Gastroesophageal sphincter (tissue), 4 donors: ENCODE results near the gene PRKAA2. TPM values are rescaled to one million over a fixed set of nuclear protein-coding genes. Genes with fewer than 3 reads are reported as not detected.

Source experiments
- ATAC-seq: fragments of 150-250 bp; one replicate; pipeline ENCODE4 v1.9.1; 2016; ENCODE audit warnings: mild to moderate bottlenecking, moderate library complexity
- H3K27ac ChIP-seq, 4 donors: fragments of 200-600 bp; sonication (generic) in 3 of 4; 1 replicate in 3 of 4; 2 replicates in 1 of 4; pipeline ENCODE4 v1.5.1; 2016 to 2019
- H3K27me3 ChIP-seq: fragments of 200-600 bp; sonication (generic); one replicate; pipeline ENCODE4 v1.5.1; 2019
- H3K36me3 ChIP-seq, 2 donors: fragments of 200-600 bp; sonication (generic); one replicate each; pipeline ENCODE4 v1.5.1; 2019; ENCODE audit warnings: control low read depth in 1 of 2
- H3K4me1 ChIP-seq, 3 donors: fragments of 200-600 bp; sonication (generic); 1 replicate in 2 of 3; 2 replicates in 1 of 3; pipeline ENCODE4 v1.5.1; 2016 to 2019; ENCODE audit warnings: control low read depth in 2 of 3
- H3K4me3 ChIP-seq, 2 donors: fragments of 200-600 bp; sonication (generic); one replicate each; pipeline ENCODE4 v1.5.1; 2019; ENCODE audit warnings: mild to moderate bottlenecking in 1 of 2, moderate library complexity in 1 of 2
- H3K9me3 ChIP-seq, 3 donors: fragments of 200-600 bp; sonication (generic); one replicate each; pipeline ENCODE4 v1.5.1; 2017 to 2019; ENCODE audit warnings: control low read depth in 2 of 3
- EP300 ChIP-seq: sonication (generic); formaldehyde crosslinking; IDR thresholded peaks from one replicate; pipeline ENCODE4 v1.6.1; 2017; ENCODE audit warnings: antibody characterized with exemption, mild to moderate bottlenecking
- POLR2A ChIP-seq, 2 donors: fragments of 450-650 bp; IDR thresholded peaks; one replicate each; pipeline ENCODE4 v1.6.1; 2017; ENCODE audit warnings: antibody characterized with exemption in 2 of 2, mild to moderate bottlenecking in 2 of 2, moderate library complexity in 1 of 2
- POLR2AphosphoS5 ChIP-seq: sonication (generic); formaldehyde crosslinking; IDR thresholded peaks from one replicate; pipeline ENCODE4 v1.6.1; 2017; ENCODE audit warnings: antibody characterized with exemption
- WGBS, 2 donors: methylation state at CpG; one replicate each; pipeline ENCODE4 v1.1.5; 2018; ENCODE audit warnings: low coverage in 1 of 2; 5-methylcytosine and 5-hydroxymethylcytosine counted together
- total RNA-seq, 4 donors: library from RNA; depleted of rRNA; stranded (reverse); fragments of >200 nt; gene quantifications; one replicate each; pipeline ENCODE4 v1.1.0, GENCODE V29; 2016
- TF ChIP-seq, protein P1 (sequence below), 4 experiments: fragments of 200-600 bp in 2 of 4; fragments of 450-650 bp in 2 of 4; sonication (generic) in 1 of 4; IDR thresholded peaks; one replicate each; pipeline ENCODE4 v1.5.1; 2017 to 2019; ENCODE audit warnings: antibody characterized with exemption in 4 of 4, mild to moderate bottlenecking in 2 of 4, moderate library complexity in 2 of 4

Gene PRKAA2
- total RNA-seq, 4 donors from 2014 or later = 29.3 to 63.3 (median 60.6) TPM

DNA sequence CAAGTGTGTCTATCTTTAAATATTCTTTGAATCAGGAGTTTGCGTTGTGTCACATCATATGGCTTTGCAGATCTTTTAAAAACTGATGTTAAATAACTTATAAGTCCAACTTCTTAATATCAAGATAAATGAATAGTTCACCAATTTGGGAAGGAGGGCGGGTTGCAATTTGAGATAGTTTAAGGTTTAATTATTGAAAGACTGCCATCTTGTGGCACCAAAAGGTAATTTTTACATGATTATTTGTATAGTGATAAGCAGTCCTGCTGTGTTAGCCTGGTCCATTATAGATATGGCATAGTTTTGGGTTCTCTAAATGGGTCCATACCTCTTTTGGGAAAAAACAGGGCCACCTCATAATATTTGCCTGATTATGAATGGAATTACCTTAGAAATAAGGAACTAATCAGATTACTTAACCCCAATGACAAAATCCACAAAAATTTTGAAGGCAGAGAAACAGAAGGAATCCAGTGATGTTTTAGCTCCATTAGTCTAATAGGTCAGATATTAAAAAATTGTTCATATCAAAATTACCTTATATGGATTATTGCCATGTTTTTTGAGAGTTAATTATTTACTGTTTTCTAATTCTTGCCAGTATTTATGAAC lies 64.3 kb downstream of the PRKAA2 start:
- Histone ChIP-seq H3K27me3 (no peaks in the 10 kb centered on the region), H3K27ac (no peak overlapping the region), H3K4me1 (peaks cover 0 to 22% (median 0%) of the 10 kb centered on the region in 3 donors), H3K36me3 (peaks cover 0 to 36% of the 10 kb centered on the region in 2 donors), H3K4me3 (no peak overlapping the region), H3K9me3 (peaks cover 0 to under 1% (median 0%) of the 10 kb centered on the region in 3 donors)
- TF ChIP-seq, protein P1, sequence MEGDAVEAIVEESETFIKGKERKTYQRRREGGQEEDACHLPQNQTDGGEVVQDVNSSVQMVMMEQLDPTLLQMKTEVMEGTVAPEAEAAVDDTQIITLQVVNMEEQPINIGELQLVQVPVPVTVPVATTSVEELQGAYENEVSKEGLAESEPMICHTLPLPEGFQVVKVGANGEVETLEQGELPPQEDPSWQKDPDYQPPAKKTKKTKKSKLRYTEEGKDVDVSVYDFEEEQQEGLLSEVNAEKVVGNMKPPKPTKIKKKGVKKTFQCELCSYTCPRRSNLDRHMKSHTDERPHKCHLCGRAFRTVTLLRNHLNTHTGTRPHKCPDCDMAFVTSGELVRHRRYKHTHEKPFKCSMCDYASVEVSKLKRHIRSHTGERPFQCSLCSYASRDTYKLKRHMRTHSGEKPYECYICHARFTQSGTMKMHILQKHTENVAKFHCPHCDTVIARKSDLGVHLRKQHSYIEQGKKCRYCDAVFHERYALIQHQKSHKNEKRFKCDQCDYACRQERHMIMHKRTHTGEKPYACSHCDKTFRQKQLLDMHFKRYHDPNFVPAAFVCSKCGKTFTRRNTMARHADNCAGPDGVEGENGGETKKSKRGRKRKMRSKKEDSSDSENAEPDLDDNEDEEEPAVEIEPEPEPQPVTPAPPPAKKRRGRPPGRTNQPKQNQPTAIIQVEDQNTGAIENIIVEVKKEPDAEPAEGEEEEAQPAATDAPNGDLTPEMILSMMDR (IDR thresholded peaks at IDR 0.05) = peak; percentile 52 to 68 (median 64)
- TF ChIP-seq EP300 = no peak
- 15 to 24% methylated on average over 2 of the region's 2 CpGs for WGBS, 2 donors
- ATAC-seq = peak; percentile 43

DNA sequence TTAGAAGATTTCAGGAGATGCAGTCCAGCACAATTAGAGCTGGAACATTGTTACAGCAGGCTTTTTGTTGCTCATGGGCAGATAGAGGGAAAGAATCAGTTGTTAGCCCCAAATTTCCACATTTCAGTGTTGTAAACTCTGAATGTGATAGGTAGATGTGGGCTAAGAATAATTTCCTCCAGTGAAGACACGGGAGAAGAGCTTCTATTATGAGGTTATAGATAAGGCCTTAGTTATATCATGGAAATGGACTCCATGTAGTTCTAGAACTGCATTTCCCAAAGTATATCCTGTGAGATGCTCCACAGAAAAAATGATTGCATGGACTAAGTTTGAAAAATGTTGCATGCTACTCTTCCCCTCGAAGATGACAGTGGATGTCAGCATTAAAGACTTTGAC lies 64.9 kb downstream of the PRKAA2 start:
- Histone ChIP-seq H3K9me3 (no peaks in the 10 kb centered on the region), H3K27me3 (no peaks in the 10 kb centered on the region), H3K4me3 (no peak overlapping the region), H3K36me3 (peaks cover 0 to 30% of the 10 kb centered on the region in 2 donors), H3K27ac (no peak overlapping the region), H3K4me1 (peaks cover 0 to 22% (median 0%) of the 10 kb centered on the region in 3 donors)
- TF ChIP-seq EP300 = no peak
- no peak for TF ChIP-seq POLR2A (IDR thresholded peaks at IDR 0.05)
- no peak for TF ChIP-seq POLR2AphosphoS5
- TF ChIP-seq, protein P1 (IDR thresholded peaks at IDR 0.05) = no peak
- no peak for ATAC-seq
- 46 to 50% methylated on average over 2 of the region's 2 CpGs for WGBS, 2 donors

DNA sequence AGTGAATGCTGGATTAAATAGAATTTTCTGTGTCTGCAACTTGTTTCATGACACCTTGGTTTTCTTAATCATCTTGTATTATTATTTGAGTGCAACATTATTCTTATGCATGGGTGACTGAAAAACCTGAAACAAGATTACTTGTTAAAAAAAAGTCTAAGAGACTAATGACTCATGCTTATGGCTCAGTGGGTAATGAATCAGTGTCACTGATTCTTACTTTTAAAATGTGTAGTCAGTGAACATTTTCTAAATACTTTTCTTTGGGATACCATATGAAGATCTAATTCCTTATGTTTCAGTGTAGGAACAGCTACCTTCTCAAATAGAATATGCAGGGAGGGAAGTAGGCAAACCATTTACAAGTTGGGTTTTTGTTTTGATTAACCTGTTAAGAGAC lies 65.5 kb downstream of the PRKAA2 start:
- Histone ChIP-seq H3K4me3 (no peak overlapping the region), H3K27ac (no peak overlapping the region), H3K9me3 (no peaks in the 10 kb centered on the region), H3K36me3 (peaks cover 0 to 25% of the 10 kb centered on the region in 2 donors), H3K27me3 (no peaks in the 10 kb centered on the region), H3K4me1 (peaks cover 0 to 22% (median 0%) of the 10 kb centered on the region in 3 donors)
- ATAC-seq = no peak
- TF ChIP-seq EP300 = no peak
- TF ChIP-seq POLR2AphosphoS5 = peak; percentile 16

DNA sequence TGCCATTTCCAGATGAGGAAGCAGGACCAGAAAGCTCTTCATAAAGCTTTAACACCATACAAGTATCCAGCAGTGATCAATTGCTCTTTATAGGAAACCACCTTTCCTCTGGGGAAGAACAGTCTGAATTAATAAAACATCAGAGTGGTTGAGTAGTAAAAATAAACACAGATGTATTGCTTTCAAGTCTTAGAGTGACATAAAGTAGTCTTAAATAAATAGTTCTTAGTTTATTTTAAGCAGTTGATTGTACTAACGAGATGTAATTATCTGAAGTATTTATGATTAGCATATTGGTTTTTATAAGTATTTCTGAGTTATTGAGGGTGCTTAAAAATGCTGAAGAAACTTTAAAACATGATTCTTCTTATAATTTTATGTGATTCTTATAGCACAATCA lies 67.0 kb downstream of the PRKAA2 start:
- ATAC-seq = no peak
- Histone ChIP-seq H3K27ac (no peak overlapping the region), H3K9me3 (no peaks in the 10 kb centered on the region), H3K36me3 (peaks cover 0 to 13% of the 10 kb centered on the region in 2 donors), H3K4me1 (peaks cover 0 to 22% (median 0%) of the 10 kb centered on the region in 3 donors), H3K27me3 (no peaks in the 10 kb centered on the region), H3K4me3 (no peak overlapping the region)
- TF ChIP-seq POLR2A (IDR thresholded peaks at IDR 0.05) (no peak), EP300 (no peak), POLR2AphosphoS5 (no peak)
- TF ChIP-seq, protein P1 (IDR thresholded peaks at IDR 0.05) = no peak
- 43 to 67% methylated on average over 1 of the region's 1 CpG for WGBS, 2 donors

DNA sequence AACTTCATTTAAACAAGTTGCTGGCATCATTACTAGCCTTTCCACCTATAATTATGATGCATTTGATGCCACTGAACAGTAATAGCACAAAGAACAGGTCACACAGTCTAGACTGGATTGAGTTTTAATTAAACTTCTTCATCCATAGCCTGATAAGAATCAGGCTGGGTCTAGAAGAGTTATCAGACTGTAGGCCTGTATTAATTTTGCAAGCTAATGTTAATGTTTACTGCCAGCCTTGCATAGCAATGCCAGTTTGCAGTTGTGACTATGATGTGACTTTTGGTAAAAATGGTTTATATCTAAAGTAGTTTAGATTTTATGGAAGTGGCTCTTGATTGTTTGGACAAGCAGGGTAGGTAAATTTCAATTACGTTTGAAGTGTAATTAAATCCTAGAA lies 68.0 kb downstream of the PRKAA2 start:
- no peak for ATAC-seq
- TF ChIP-seq, protein P1 (IDR thresholded peaks at IDR 0.05) = no peak
- no peak for TF ChIP-seq POLR2A (IDR thresholded peaks at IDR 0.05)
- TF ChIP-seq POLR2AphosphoS5 = no peak
- peaks cover 0 to 4% of the 10 kb centered on the region in 2 donors for H3K36me3 ChIP-seq
- no peaks in the 10 kb centered on the region for H3K27me3 ChIP-seq
- 37 to 50% methylated on average over 1 of the region's 1 CpG for WGBS, 2 donors
- no peaks in the 10 kb centered on the region for H3K9me3 ChIP-seq
- H3K27ac ChIP-seq = no peak overlapping the region
- H3K4me3 ChIP-seq = no peak overlapping the region
- peaks cover 0 to 22% (median 0%) of the 10 kb centered on the region in 3 donors for H3K4me1 ChIP-seq
